Fibroblast of peridontal ligament (primary cell): Measurements from ENCODE around the gene SMIM36.
"Not testable (repeated sequence)": the region's sequence is repeated elsewhere in the genome, so short reads cannot be mapped to it uniquely, and the experiment has no call there.

Source experiments
- DNase-seq: peaks from one replicate; pipeline ENCODE4 v3.0.0-alpha.2; 2010; ENCODE audit errors: extremely low read depth

The SMIM36 gene

GRCh38 chr17:55416000-55416399 lies 95.3 kb downstream of the SMIM36 start:
- no peak for DNase-seq

GRCh38 chr17:55414983-55415382 lies 96.3 kb downstream of the SMIM36 start:
- DNase-seq: no peak

- no peak for DNase-seq
Measured at GRCh38 chr17:55413825-55414489, 97.3 kb downstream of the SMIM36 start.

GRCh38 chr17:55411463-55411855 lies 99.8 kb downstream of the SMIM36 start:
- DNase-seq: no peak

GRCh38 chr17:55410722-55411462 lies 100.4 kb downstream of the SMIM36 start:
- DNase-seq: peak; percentile 54

GRCh38 chr17:55409030-55409800 lies 102.0 kb downstream of the SMIM36 start:
- DNase-seq: no peak

GRCh38 chr17:55407641-55408566 lies 103.3 kb downstream of the SMIM36 start:
- no peak for DNase-seq

- DNase-seq: no peak
Measured at GRCh38 chr17:55405600-55405999, 105.7 kb downstream of the SMIM36 start.

GRCh38 chr17:55404197-55404596 lies 107.1 kb downstream of the SMIM36 start:
- DNase-seq: not testable (repeated sequence)

GRCh38 chr17:55402374-55402773 lies 108.9 kb downstream of the SMIM36 start:
- DNase-seq: no peak
